ENCODE measurements around the gene SLC16A1.

- TF ChIP-seq CTCF (IDR thresholded peaks at IDR 0.05) (no peak), POLR2A (IDR thresholded peaks at IDR 0.05) (no peak)
Measured at GRCh38 chr1:112876315-112876714, 79.7 kb downstream of the SLC16A1 start.
